Activated B cell treated with CpG ODN at 0.5 μM for 24 hours (primary cell): ENCODE data around the gene ARHGEF4. TPM values are rescaled to one million over a fixed set of nuclear protein-coding genes. Genes with fewer than 3 reads are reported as not detected.

Experiments used
- ATAC-seq: fragments of 200-7000 bp; cut with Tn5 transposase; one replicate; pipeline ENCODE4 v1.10.0; 2021; ENCODE audit warnings: low read depth, mild to moderate bottlenecking, moderate library complexity
- CTCF ChIA-PET: fragments of 350-600 bp; sonication (Branson Sonifier 250); formaldehyde crosslinking; loops from one replicate; lab custom pipeline; 2021; ENCODE audit warnings: antibody characterized with exemption; lab: Charles Lee
- POLR2A ChIA-PET: fragments of 350-600 bp; sonication (Branson Sonifier 250); formaldehyde crosslinking; loops from one replicate; lab custom pipeline; 2021; ENCODE audit warnings: antibody characterized with exemption; lab: Charles Lee
- DNase-seq: peaks from one replicate; pipeline ENCODE4 v3.0.0; 2022
- H3K27ac Mint-ChIP-seq: one replicate; pipeline ENCODE4 v1.8.0; 2020; ENCODE audit warnings: mixed read lengths
- H3K27me3 Mint-ChIP-seq: one replicate; pipeline ENCODE4 v1.8.0; 2021; ENCODE audit warnings: mixed read lengths
- H3K36me3 Mint-ChIP-seq: one replicate; pipeline ENCODE4 v1.8.0; 2021; ENCODE audit warnings: low read depth, mixed read lengths
- H3K4me1 Mint-ChIP-seq: one replicate; pipeline ENCODE4 v1.8.0; 2021; ENCODE audit warnings: mixed read lengths
- H3K4me3 Mint-ChIP-seq: one replicate; pipeline ENCODE4 v1.8.0; 2020; ENCODE audit warnings: mild to moderate bottlenecking, mixed read lengths
- H3K9me3 Mint-ChIP-seq: one replicate; pipeline ENCODE4 v1.8.0; 2020; ENCODE audit warnings: mixed read lengths
- CTCF ChIP-seq: fragments of 200-600 bp; IDR thresholded peaks from one replicate; pipeline ENCODE4 v1.8.0; 2022; ENCODE audit warnings: antibody characterized with exemption, mild to moderate bottlenecking
- intact Hi-C: fragments of 100-400 bp; cut with micrococcal nuclease; formaldehyde crosslinking; loops from one replicate; pipeline ENCODE4 v1.15.1; 2024
- total RNA-seq: library from RNA; stranded (reverse); gene quantifications from 2 replicates; pipeline ENCODE4 v1.2.3, GENCODE V29; 2022

Gene ARHGEF4
- total RNA-seq, 1 donor from 2014 or later, result 0.29 TPM

GRCh38 chr2:131006561-131006960, 169.8 kb downstream of the ARHGEF4 start:
- Mint-ChIP-seq H3K4me3 (no peak overlapping the region), H3K4me1 (no peaks in the 10 kb centered on the region), H3K27me3 (peaks cover 18% of the 10 kb centered on the region), H3K27ac (no peak overlapping the region), H3K9me3 (peaks cover 3% of the 10 kb centered on the region), H3K36me3 (no peaks in the 10 kb centered on the region)
- ChIA-PET CTCF (no interaction called here), POLR2A (no interaction called here)
- intact Hi-C loops, result no loop called here
- no peak for ATAC-seq
- TF ChIP-seq CTCF, result no peak
- DNase-seq, result no peak

GRCh38 chr2:131008967-131009366, 172.3 kb downstream of the ARHGEF4 start:
- ChIA-PET CTCF (no interaction called here), POLR2A (no interaction called here)
- DNase-seq (no peak), ATAC-seq (no peak)
- H3K9me3 Mint-ChIP-seq, result peaks cover 3% of the 10 kb centered on the region
- H3K4me1 Mint-ChIP-seq, result no peaks in the 10 kb centered on the region
- H3K27ac Mint-ChIP-seq, result no peak overlapping the region
- TF ChIP-seq CTCF, result no peak
- H3K4me3 Mint-ChIP-seq, result no peak overlapping the region
- intact Hi-C loops, result no loop called here
- peaks cover 18% of the 10 kb centered on the region for H3K27me3 Mint-ChIP-seq
- no peaks in the 10 kb centered on the region for H3K36me3 Mint-ChIP-seq

DNA sequence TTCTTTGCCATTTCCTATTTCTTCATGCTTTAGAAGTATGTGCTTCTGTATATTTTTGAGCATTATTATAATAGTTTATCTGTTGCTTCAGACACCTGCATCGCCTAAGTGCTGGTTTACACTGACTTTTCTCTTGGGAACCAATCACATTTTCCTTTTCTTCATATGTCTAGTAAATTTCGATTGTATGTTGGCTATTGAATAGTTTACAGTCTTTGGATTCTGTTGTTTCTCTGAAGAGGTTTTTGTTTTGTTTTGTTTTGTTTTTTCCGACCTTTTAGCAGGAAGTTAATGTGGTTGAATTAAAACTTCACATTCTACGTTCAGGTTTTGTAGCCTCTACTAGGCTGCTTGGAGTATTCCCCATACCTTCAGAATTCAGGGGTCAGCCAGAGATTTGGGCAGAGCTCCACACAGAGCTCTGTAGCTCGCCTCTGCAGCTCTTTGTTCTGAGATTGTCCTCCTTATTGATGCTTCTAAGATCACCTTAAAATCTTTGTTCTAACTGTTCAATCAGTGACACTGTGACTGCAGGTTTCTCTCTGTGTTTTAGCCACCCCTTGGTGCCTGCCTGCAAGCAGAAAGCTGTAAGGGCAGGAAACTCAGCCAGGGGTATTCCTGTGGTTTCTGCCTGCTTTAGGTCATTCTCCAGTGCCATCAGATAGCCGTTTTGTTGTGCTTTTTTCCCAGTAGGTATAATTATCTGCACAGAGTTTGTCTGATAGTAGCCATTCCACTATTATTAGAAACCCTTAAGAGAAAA, 173.2 kb downstream of the ARHGEF4 start:
- peaks cover 18% of the 10 kb centered on the region for H3K27me3 Mint-ChIP-seq
- DNase-seq (no peak), ATAC-seq (no peak)
- H3K4me1 Mint-ChIP-seq, result no peaks in the 10 kb centered on the region
- no peak for TF ChIP-seq CTCF
- ChIA-PET CTCF (no interaction called here), POLR2A (no interaction called here)
- H3K27ac Mint-ChIP-seq, result no peak overlapping the region
- intact Hi-C loops, result no loop called here
- no peaks in the 10 kb centered on the region for H3K36me3 Mint-ChIP-seq
- H3K9me3 Mint-ChIP-seq, result peaks cover 3% of the 10 kb centered on the region
- H3K4me3 Mint-ChIP-seq, result no peak overlapping the region

GRCh38 chr2:131010566-131010965, 173.9 kb downstream of the ARHGEF4 start:
- DNase-seq (no peak), ATAC-seq (no peak)
- no peaks in the 10 kb centered on the region for H3K4me1 Mint-ChIP-seq
- H3K9me3 Mint-ChIP-seq, result peaks cover 3% of the 10 kb centered on the region
- no peak overlapping the region for H3K4me3 Mint-ChIP-seq
- POLR2A ChIA-PET, result no interaction called here
- peaks cover 18% of the 10 kb centered on the region for H3K27me3 Mint-ChIP-seq
- intact Hi-C loops, result no loop called here
- CTCF ChIA-PET, result no interaction called here
- no peak for TF ChIP-seq CTCF
- no peaks in the 10 kb centered on the region for H3K36me3 Mint-ChIP-seq
- H3K27ac Mint-ChIP-seq, result no peak overlapping the region

DNA sequence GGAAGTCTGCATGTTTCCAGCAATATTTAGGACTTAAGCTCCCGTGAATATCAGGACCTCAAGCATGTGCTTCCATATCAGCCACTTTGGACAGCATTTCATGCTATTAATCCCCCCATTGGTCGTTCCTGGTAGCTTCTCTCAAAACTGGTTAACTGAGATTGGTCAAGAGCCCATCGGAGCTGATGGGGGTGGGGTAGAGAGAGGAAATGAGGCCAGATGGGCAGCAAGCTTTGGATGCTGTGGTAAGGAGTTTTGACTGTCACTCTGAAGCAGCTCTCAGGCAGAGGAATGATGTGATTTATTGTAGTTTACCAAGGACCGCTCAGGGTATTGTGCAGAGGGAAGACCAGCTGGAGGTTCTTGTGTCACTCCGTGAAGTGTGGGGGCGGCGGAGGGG, 174.8 kb downstream of the ARHGEF4 start:
- Mint-ChIP-seq H3K4me1 (no peaks in the 10 kb centered on the region), H3K36me3 (no peaks in the 10 kb centered on the region), H3K9me3 (peaks cover 3% of the 10 kb centered on the region), H3K27me3 (peaks cover 18% of the 10 kb centered on the region), H3K27ac (no peak overlapping the region), H3K4me3 (no peak overlapping the region)
- intact Hi-C loops, result no loop called here
- POLR2A ChIA-PET, result no interaction called here
- CTCF ChIA-PET, result no interaction called here
- ATAC-seq (no peak), DNase-seq (no peak)
- no peak for TF ChIP-seq CTCF
